Right forelimb (tissue), 1 donor: ENCODE measurements around the gene SEC24C.
"Not testable (repeated sequence)": the region's sequence is repeated elsewhere in the genome, so short reads cannot be mapped to it uniquely, and the experiment has no call there.

Experiments used
- DNase-seq: peaks from one replicate; pipeline ENCODE4 v3.0.0-alpha.2; 2018

The SEC24C gene

GRCh38 chr10:73795491-73795890 is 51.3 kb downstream of the SEC24C start:
- DNase-seq = not testable (repeated sequence)

- not testable (repeated sequence) for DNase-seq
These were observed 51.9 kb downstream of the SEC24C start for GRCh38 chr10:73796035-73796434.

GRCh38 chr10:73796766-73797165 is 52.6 kb downstream of the SEC24C start:
- no peak for DNase-seq

GRCh38 chr10:73797324-73798025 is 53.3 kb downstream of the SEC24C start:
- DNase-seq = no peak

- DNase-seq = no peak
These were observed 53.9 kb downstream of the SEC24C start for GRCh38 chr10:73798087-73798486.

- DNase-seq = no peak
These were observed 54.9 kb downstream of the SEC24C start for GRCh38 chr10:73798927-73799560.

GRCh38 chr10:73799899-73800559 is 55.9 kb downstream of the SEC24C start:
- DNase-seq = no peak

- no peak for DNase-seq
These were observed 56.5 kb downstream of the SEC24C start for GRCh38 chr10:73800560-73801252.

- DNase-seq = no peak
These were observed 57.0 kb downstream of the SEC24C start for GRCh38 chr10:73801253-73801590.

- DNase-seq = no peak
These were observed 58.3 kb downstream of the SEC24C start for GRCh38 chr10:73802276-73802991.

GRCh38 chr10:73803680-73804286 is 59.6 kb downstream of the SEC24C start:
- no peak for DNase-seq

GRCh38 chr10:73806176-73806950 is 62.2 kb downstream of the SEC24C start:
- DNase-seq = no peak

- DNase-seq = no peak
These were observed 63.3 kb downstream of the SEC24C start for GRCh38 chr10:73807471-73807870.

GRCh38 chr10:73808021-73808815 is 64.0 kb downstream of the SEC24C start:
- DNase-seq = no peak

GRCh38 chr10:73809061-73809818 is 65.1 kb downstream of the SEC24C start:
- DNase-seq = no peak

GRCh38 chr10:73810358-73810734 is 66.2 kb downstream of the SEC24C start:
- DNase-seq = no peak

- DNase-seq = no peak
These were observed 66.7 kb downstream of the SEC24C start for GRCh38 chr10:73810735-73811465.

- no peak for DNase-seq
These were observed 68.5 kb downstream of the SEC24C start for GRCh38 chr10:73812657-73813056.

GRCh38 chr10:73813333-73813732 is 69.2 kb downstream of the SEC24C start:
- DNase-seq = no peak
